Liver (tissue), 3 donors: Measurements from ENCODE around the gene SERINC4.

Source experiments
- FOXA1 ChIP-seq: IDR thresholded peaks from 2 replicates; pipeline ENCODE4 v1.6.1; 2016; ENCODE audit warnings: antibody characterized with exemption
- FOXA2 ChIP-seq: IDR thresholded peaks from 2 replicates; pipeline ENCODE4 v1.6.1; 2016; ENCODE audit warnings: antibody characterized with exemption
- RAD21 ChIP-seq, 2 donors: IDR thresholded peaks; 2 replicates each; pipeline ENCODE4 v1.6.1; 2016; ENCODE audit warnings: antibody characterized with exemption in 2 of 2, mild to moderate bottlenecking in 2 of 2
- SP1 ChIP-seq: IDR thresholded peaks from 2 replicates; pipeline ENCODE4 v1.6.1; 2018; ENCODE audit warnings: antibody characterized with exemption, mild to moderate bottlenecking
- TF ChIP-seq, protein P1 (sequence below): fragments of 150-350 bp; IDR thresholded peaks from 2 replicates; pipeline ENCODE4 v1.5.1; 2017; ENCODE audit warnings: improper control_type of control experiment, low read depth, low read length; ENCODE audit not compliant: missing input control
- TF ChIP-seq, protein P2 (sequence below): IDR thresholded peaks from 2 replicates; pipeline ENCODE4 v1.6.1; 2016; ENCODE audit warnings: antibody characterized with exemption
- donor health status: healthy.
- donor health status: healthy.

DNA sequence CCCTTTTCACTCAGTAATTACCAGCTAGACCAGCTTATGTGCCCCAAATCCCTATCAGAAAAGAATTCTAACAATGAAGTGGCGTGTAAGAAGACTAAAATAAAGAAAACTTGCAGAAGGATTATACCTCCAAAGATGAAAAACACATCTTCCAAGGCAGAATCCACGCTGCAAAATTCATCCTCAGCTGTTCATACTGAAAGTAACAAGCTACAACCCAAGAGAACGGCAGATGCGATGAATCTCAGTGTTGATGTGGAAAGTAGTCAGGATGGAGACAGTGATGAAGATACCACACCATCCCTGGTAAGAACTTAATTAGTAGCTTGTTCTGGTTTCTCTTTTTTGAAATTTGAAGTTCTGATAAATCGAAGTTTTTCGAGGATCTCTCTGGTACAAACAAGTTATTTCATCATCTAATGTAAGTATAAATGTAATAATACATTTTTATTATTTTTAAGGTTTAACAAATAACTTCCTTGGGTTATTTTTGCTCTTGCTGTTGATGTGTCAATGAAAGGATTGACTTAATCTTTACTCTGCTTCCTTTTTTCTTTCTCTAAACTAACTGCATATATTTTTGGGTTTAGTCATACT is 28.1 kb upstream of the SERINC4 start:
- TF ChIP-seq FOXA2: no peak
- TF ChIP-seq, protein P1, sequence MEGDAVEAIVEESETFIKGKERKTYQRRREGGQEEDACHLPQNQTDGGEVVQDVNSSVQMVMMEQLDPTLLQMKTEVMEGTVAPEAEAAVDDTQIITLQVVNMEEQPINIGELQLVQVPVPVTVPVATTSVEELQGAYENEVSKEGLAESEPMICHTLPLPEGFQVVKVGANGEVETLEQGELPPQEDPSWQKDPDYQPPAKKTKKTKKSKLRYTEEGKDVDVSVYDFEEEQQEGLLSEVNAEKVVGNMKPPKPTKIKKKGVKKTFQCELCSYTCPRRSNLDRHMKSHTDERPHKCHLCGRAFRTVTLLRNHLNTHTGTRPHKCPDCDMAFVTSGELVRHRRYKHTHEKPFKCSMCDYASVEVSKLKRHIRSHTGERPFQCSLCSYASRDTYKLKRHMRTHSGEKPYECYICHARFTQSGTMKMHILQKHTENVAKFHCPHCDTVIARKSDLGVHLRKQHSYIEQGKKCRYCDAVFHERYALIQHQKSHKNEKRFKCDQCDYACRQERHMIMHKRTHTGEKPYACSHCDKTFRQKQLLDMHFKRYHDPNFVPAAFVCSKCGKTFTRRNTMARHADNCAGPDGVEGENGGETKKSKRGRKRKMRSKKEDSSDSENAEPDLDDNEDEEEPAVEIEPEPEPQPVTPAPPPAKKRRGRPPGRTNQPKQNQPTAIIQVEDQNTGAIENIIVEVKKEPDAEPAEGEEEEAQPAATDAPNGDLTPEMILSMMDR: no peak
- TF ChIP-seq, protein P2, sequence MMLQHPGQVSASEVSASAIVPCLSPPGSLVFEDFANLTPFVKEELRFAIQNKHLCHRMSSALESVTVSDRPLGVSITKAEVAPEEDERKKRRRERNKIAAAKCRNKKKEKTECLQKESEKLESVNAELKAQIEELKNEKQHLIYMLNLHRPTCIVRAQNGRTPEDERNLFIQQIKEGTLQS: no peak
- no peak for TF ChIP-seq SP1
- no peak for TF ChIP-seq RAD21 (IDR thresholded peaks at IDR 0.05)
- no peak for TF ChIP-seq FOXA1
